Uterus (tissue), 2 donors: Measurements from ENCODE around the gene OR4X2.

Source experiments
- CTCF ChIP-seq, 4 experiments: fragments of 200-600 bp in 2 of 4; fragments of 450-650 bp in 2 of 4; sonication (generic) in 2 of 4; IDR thresholded peaks; one replicate each; pipeline ENCODE4 v1.5.1; 2016 to 2019; ENCODE audit warnings: antibody characterized with exemption in 4 of 4, mild to moderate bottlenecking in 2 of 4, moderate library complexity in 1 of 4
- POLR2A ChIP-seq, 2 donors: fragments of 450-650 bp; IDR thresholded peaks; one replicate each; pipeline ENCODE4 v1.6.1; 2016; ENCODE audit warnings: antibody characterized with exemption in 2 of 2, mild to moderate bottlenecking in 1 of 2, moderate library complexity in 1 of 2

- TF ChIP-seq CTCF (IDR thresholded peaks at IDR 0.05) (no peak), POLR2A (IDR thresholded peaks at IDR 0.05) (no peak)
Measured at GRCh38 chr11:48244804-48245203, at the start of gene OR4X2.
